ENCODE measurements around the gene DLL4.
"Not testable (repeated sequence)": the region's sequence is repeated elsewhere in the genome, so short reads cannot be mapped to it uniquely, and the experiment has no call there.

The DLL4 gene

DNA sequence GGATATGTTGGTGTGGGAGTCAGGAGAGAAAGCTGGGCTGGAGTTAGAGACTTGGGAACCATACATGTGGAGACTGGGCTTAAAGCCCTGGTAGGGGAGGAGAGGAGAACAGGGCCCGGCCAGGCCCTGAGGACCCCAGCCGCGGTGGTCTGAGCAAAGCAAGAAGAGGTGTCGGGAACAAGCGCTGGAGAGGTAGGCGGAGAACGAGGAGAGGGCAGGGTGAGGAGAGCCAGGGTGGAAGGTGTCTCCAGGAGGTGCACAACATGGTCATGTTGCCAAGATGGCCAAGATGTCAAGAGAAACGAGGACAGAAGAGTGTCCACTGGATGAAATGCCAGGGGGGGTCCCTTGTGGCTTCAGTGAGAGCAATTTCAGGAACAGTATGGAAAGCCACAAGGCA lies 29.6 kb downstream of the DLL4 start:
- no peak for DNase-seq (ENCODE audit: low read depth in 2 of 2)

DNA sequence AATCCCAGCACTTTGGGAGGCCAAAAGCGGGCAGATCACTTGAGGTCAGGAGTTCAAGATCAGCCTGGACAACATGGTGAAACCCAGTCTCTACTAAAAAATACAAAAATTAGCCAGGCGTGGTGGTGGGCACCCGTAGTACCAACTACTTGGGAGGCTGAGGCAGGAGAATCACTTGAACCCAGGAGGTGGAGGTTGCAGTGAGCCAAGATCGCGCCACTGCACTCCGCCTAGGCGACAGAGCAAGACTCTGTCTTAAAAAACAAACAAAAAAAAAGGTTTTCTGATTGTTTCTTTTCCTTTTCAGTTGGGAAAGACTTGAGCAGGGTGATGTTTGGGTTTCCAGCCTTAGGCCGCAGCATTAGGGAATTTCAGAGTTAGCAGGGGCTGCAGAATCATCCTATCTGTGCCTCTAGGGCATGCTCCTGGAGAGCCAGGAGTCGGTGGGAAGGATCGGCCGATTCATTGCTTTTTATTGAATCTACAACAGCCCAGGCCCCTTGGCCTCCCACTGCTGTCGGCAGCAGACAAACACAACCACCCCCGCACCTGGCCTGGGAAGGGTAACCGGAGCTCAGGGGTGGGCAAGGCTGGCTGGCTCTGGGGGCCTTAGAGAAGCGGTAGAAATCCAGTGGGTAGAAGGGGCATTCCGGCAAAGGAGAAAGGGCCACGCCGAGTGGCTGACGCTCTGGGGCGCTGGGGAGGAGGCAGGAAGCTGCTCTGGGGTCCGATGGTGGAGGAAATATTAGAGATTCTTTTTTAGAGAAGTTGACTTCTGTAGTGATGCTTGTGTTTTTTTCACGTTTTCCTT lies 30.4 kb downstream of the DLL4 start:
- DNase-seq (ENCODE audit: low read depth in 2 of 2) = no peak

DNA sequence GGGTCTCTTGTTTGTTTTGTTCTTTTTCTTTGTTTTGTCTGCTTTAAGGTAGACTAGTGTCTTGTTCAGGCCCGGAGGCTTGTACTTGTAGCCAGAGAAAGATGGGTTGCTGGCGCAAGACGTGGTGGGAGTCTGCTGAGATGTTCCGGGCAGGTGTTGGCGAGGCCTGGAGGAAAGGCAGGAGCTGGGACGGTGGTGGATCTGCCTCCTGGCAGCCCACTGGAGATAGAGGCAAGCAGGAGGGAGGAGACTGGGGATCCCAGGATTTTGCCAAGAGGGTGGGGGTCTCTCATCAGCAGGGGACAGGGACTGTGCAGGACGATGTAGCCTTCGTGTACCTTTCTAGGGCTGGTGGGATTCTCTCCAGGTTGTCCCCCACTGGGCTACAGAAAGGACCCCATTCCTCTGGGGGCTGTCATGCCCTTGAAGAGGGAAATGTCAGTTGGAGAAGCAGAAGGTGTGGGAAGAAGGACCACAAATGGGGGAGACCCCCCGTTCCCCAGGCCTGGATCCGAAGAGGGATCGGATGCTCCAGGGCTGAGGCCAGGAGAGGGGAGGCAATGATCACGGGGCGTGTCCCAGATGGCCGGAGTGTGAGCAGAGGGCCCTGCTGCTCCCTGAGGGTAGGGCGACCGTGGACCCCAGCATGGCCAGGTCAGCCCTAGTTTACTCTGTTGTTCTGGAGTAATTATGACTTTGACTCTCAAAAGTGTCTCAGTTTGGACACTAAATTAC lies 31.2 kb downstream of the DLL4 start:
- no peak for DNase-seq (ENCODE audit: low read depth in 2 of 2)

DNA sequence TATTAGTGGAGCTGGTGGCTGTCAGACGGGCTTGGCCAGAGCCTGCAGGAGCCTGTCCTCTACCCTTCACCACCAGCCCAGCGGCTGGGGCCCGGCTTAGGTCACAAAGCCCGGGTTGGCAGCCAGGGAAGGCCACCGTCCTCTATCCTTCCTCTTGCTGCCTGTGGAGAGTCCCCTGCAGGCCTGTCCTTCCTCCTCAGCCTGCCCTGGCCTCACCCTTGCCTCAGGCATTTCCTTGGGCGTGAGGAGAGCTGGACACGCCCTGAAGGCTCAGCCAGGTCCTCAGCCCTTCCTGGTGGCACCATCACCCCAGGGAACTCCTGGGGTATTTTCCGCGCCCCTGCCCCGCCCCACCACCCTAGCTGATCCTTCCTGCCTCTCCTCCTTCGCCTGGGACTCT lies 31.8 kb downstream of the DLL4 start:
- DNase-seq (ENCODE audit: low read depth in 2 of 2) = no peak

DNA sequence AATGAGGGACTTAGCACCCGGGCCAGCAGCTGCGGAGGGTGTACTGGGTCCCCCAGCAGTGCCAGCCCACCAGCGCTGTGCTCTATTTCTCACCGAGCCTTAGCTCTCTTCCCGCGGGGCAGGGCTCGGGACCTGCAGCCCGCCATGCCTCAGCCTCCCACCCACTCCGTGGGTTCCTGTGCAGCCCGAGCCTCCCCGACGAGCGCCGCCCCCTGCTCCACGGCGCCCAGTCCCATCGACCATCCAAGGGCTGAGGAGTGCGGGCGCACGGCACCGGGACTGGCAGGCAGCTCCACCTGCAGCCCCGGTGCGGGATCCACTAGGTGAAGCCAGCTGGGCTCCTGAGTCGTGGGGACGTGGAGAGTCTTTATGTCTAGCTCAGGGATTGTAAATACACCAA lies 32.6 kb downstream of the DLL4 start:
- DNase-seq (ENCODE audit: low read depth in 2 of 2) = not testable (repeated sequence)

DNA sequence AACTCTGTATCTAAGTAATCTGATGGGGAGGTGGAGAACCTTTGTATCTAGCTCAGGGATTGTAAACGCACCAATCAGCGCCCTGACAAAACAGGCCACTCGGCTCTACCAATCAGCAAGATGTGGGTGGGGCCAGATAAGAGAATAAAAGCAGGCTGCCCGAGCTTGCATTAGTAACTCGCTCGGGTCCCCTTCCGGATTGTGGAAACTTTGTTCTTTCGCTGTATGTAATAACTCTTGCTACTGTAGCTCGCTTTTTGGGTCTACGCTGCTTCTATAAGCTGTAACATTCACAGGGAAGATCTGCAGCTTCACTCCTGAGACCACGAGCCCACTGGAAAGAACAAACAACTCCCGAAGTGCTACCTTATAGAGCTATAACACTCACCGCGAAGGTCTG lies 33.2 kb downstream of the DLL4 start:
- DNase-seq (ENCODE audit: low read depth in 2 of 2) = not testable (repeated sequence)

DNA sequence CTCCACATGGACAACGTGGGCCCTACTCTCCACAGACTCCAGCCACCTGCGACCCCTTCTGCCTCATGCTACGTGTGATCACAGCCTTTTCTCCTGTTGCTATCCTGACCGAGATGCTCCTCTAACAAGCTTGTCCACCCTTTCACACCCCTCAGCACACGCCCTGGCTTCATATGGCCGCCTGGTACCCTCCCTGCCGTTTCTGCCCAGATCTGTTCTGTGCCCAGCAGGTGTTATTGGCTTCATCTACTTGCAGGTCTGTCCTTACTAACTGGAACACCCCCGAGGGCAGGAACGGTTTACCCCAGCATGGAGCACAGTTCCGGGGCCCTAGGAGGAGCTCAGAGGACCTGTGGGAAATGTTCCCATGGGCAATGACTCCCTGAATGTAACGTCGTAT lies 34.1 kb downstream of the DLL4 start:
- no peak for DNase-seq (ENCODE audit: low read depth in 2 of 2)

DNA sequence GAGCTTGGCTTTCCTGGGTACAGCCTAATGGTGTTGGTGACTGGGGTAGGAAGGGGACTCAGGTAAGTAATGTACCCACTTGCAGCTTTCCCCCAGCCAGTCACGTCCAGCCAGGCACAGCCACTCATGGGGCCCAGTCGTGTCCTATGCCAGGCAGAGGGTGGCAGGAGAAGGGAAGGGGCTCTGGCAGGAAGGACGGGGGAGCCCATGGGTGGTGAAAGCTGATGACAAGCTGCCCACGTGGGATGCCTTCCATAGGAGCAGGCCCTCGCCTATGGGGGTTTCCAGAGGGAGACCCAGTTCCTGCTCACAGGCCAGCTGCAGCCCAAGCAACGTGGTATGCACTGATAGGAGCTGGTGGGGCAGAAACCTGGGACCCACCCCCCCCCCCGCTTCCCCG lies 34.9 kb downstream of the DLL4 start:
- DNase-seq (ENCODE audit: low read depth in 2 of 2) = no peak

DNA sequence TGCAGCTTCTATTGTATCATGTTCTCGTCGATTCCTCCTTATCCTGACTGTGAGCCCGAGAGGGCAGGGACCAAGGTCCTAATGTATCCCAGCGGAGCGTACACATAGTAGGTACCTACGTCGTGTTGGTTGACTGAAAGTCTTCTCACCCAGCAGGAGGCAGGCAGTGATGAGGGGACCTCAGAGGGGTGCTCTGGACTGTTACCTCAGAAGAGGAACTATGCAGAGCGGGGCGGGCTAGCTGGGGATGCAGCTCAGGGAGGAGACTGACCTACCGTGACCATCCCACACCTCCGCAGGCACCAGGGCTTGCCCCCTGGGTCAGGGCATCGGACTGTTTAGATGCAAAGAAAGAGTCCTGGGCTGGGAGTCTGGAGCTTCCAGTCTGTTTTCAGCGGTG lies 35.5 kb downstream of the DLL4 start:
- no peak for DNase-seq (ENCODE audit: low read depth in 2 of 2)

DNA sequence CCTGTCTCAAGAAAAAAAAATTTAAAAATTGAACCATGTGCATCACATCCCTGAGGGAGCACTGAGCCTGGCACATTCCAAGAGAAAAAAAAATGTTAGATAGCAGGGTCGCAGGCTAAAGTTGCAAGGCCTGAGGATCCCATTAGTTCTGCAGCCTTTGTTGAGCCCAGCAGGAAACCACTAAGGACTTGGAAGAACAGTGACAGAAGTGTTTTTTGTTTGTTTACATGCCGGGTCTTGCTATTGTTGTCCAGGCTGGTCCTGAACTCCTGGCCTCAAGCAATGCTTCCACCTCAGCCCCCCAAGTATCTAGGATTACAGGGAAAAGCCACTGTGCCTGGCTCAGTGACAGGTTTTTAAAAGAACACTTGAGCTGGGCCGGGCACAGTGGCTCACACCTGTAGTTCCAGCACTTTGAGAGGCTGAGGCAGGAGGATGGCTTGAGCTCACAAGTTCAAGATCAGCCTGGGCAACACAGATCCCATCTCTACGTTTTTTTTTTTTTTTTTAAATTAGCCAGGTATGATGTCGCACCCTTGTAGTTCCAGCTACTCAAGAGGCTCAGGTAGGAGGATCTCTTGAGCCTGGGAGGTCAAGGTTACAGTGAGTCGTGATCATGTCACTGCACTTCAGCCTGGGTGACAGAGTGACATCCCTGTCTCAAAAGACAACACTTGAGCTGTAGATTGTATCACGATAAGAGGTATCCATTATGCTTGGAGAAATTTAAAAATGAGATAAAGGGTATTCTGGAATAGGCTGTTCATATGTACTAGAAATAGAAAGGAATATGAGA lies 39.3 kb downstream of the DLL4 start:
- DNase-seq (ENCODE audit: low read depth in 2 of 2) = no peak

DNA sequence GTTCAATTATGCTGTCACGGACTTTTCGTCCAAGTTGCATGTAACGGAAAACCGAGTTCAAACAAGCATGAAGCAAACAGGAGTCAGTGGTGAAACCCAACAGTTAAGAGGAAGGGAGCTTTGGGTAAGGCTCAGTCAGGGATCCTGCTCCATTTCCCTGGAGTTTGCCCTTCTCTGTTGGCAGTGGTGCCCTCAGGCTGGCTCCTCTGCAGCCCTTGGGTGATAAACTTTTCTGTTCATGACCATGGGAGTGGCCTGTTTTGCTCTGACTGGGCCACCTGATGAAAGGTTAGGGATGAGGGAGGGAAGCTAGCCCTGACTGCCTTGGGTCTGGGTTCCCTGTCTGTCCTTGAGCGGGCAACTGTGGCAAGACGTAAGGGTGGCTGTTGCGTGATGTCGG lies 40.2 kb downstream of the DLL4 start:
- no peak for DNase-seq (ENCODE audit: low read depth in 2 of 2)

DNA sequence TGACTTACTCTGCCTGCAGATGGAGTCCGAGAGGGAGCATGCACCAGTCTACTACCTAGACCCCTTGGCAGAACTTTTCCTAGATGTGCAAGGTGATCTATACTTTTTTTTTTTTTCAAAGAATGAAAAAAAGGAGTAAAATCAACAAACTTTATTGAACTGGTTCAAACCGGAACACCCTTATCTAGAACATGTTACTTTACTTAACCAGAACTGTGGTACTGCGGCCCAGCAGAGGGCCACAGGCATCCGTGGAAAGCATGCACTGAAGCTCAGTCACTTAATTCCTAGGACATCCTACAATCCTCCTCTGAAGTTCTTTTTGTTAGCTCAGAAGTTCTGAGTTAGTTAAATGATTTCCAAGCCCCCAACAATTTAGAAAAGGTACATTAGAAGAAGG lies 45.7 kb downstream of the DLL4 start:
- DNase-seq (ENCODE audit: low read depth in 2 of 2) = no peak

DNA sequence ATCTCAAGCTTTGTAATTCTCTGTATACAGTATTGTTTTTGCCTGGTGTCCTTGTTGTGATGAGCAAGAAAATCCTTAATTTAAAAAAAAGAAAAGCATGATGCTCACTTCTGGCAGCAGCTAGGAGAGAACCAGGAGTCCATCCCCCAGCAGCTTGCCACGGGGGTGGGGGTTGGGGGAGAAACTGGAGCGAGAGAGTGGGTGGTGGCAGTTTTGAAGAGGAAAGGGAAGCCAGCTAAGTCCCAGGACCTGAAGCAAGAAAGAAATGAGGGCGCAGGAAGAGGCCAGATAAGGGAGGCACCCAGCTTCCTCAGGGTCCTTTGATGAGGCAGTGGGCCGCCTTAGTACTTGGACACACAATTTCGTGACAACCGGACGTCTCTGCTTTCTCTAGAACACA lies 47.7 kb downstream of the DLL4 start:
- DNase-seq (ENCODE audit: low read depth in 2 of 2) = no peak

DNA sequence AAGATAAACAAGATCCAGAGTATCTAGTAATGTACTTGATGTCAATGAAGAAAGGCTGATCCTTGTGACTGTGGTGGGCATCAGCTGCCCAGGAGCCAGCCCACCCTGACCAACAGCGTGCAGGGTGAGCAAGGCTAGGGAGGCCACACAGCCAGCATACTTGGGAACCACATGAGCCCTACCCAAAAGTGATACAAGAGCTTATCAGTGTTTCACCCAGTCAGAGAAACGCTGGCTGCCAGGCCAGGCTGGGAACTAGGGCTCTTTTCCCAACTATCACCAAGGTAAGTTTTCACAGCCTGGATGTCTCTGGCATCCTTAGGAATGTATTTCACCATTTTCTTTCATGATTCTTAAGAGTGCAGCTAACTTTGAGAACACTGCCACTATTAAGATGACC lies 49.0 kb downstream of the DLL4 start:
- no peak for DNase-seq (ENCODE audit: low read depth in 2 of 2)

DNA sequence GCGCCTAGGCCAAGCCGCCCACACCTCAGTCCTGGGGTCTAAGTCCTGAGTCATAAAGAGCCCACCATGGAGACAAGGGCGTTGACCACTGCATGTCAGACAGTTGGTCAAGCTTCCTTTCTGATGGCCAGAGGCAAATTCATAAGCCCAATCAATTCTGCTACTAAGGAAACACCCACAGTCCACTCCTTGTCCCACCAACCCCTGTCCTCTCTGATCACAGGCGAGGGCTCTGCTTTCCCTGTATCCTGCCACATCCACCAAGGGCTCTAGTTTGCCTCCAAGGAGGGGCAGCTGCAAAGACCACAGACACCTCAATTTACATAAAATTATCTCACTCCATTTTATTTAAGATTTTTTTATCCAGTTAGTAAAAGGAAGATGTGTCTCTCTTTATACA lies 49.4 kb downstream of the DLL4 start:
- no peak for DNase-seq (ENCODE audit: low read depth in 2 of 2)

DNA sequence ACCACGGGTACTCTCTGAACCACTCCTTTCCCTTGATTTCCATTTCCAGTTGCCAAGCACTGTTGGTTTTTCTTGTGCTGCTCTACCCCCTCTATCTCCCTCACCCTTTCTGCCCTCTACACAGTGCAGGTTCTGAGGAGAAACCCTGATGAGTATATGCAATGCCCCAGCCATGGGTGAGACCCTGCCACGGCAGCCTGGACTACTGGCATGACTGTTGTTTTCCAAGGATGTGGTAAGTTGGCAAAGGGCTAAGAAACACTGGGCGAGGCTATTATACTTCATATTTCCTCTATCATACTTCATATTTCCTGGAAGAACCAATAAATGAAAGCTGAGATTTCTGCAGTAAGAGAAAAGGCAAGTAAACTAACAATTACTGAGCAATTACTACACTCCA lies 52.0 kb downstream of the DLL4 start:
- no peak for DNase-seq (ENCODE audit: low read depth in 2 of 2)

DNA sequence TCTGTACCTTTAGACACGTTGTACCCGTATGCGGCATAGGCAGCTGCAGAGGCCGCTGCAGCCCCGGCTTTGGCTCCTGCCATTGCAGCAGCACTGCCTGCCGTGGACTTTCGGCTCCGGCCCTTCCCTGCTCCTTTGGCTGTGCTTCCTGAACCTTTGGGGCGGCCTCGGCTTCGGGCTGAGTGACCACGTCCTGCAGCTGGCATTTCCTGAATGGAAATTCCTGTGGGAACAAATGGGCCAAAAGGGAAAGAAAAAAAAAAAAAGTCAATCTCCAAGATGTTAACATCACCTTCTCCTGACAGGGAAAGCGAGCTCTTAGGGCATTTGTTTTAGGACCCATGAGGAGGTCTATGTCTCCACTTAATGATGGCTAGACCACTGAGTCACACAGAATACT lies 53.7 kb downstream of the DLL4 start:
- DNase-seq (ENCODE audit: low read depth in 2 of 2) = no peak

DNA sequence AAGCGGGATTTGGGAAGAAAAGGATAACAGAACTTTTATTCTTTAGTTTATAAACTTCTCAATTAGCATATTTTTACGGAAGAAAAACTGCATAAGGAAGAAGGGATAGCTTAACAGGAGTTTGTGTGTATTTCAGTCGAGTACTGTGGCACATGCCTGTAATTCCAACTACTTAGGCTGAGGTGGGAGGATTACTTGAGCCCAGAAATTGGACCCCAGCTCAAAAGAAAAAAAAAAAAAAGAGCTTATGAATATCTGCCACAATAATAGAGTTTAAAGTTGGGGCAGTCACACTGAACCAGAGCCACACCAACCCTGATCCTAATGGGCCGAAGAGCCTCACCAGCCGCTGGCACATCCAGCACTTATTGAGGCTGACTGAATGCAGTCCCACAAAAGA lies 55.3 kb downstream of the DLL4 start:
- no peak for DNase-seq (ENCODE audit: low read depth in 2 of 2)

DNA sequence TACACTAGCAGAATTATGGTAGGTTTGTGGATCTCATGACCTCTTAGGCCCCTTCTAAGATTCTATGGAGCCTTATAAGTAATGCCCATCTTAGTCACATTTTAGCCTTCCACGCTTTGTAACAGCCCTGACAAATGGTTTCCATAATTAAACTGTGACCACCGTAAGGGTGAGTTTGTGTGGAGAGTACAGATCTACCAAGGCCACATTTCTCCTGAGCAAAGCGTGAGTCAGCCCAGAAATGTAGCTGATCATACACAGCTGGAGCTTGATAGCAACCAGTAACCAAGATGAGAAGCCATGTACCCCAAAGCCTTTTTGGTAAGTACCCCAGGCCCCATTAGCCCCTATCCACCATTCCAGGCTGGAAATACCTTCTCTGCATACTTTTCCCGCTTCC lies 55.8 kb downstream of the DLL4 start:
- DNase-seq (ENCODE audit: low read depth in 2 of 2) = no peak

DNA sequence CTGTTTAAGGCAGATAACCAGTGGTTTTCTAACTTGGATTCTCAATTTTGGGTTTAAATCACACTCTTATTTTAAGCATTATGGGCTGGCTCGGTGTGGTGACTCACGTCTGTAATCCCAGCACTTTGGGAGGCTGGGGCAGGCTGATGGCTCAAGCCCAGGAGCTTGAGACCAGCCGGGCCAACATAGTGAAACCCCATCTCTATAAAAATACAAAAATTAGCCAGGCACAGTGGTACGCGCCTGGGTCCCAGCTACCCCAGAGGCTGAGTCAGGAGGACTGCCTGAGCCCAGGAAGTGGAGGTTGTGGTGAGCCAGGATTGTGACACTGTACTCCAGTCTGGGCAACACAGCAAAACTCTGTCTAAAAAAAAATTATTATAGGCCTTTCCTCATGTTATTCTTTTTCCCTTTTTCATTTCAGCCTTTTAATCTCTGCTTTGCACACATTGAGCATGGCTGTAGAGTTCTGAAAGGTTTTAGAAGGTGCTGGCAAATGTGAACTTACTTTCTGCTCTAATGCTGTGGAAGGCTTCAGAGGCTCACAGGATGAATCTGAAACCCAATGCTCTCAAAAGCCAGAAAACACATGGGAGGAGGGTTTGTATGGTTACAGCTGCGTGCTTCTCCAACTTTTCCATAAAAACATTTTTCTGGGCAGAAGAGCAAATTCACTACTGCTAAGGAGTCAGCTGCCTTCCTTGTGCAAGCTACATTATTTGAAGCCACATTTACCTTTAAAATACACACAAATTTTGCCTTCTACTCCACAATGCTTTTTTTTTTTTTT lies 56.6 kb downstream of the DLL4 start:
- no peak for DNase-seq (ENCODE audit: low read depth in 2 of 2)

DNA sequence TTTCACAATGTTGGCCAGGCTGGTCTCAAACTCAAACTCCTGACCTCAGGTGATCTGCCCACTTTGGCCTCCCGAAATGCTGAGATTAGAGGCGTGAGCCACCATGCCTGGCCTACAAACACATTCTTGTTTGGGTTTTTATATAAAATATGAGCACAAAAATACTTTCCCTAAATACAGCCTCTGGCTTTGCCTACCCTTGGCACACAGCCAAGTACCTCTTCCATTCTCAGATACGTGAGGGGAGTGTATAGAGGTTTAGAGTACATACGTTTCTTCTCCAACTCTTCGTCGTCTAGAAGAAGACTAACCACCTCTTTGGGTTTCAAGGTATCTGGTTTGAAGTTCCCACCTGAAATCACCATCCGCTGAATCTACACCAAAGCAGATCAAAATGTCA lies 57.7 kb downstream of the DLL4 start:
- no peak for DNase-seq (ENCODE audit: low read depth in 2 of 2)

DNA sequence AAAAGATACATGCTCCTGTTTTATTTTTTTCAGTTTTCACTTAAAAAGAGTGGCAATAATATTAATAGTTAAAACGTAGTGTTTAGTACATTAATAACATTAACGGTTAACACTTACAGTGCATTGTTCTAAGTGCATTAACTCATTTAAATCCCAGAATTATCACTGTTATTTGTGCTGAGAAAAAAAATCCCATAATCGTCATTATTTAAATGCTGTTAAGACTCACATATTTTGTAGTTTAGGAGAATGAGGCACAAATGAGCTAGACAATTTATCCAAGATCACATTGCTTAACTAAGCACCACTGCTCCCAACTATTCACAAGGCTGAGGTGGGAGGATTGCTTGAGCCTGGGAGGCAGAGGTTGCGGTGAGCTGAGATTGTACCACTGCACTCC lies 59.0 kb downstream of the DLL4 start:
- no peak for DNase-seq (ENCODE audit: low read depth in 2 of 2)
